CD14-positive monocyte (primary cell): ENCODE measurements around the gene MST1R. TPM values are rescaled to one million over a fixed set of nuclear protein-coding genes. Genes with fewer than 3 reads are reported as not detected.

Source experiments
- DNase-seq, 3 donors: peaks; one replicate each; pipeline ENCODE4 v3.0.0-alpha.2; 2011 to 2022
- H2AFZ ChIP-seq: 2 replicates; pipeline ENCODE4 v1.6.0; 2012; ENCODE audit warnings: mild to moderate bottlenecking, low read depth, low read length, inconsistent platforms; ENCODE audit not compliant: insufficient read depth, poor library complexity, severe bottlenecking
- H3K27ac ChIP-seq, 2 donors: 1 replicate in 1 of 2; 2 replicates in 1 of 2; pipeline ENCODE4 v1.5.1; 2012 to 2013; ENCODE audit warnings: low read length in 2 of 2, control low read depth in 1 of 2, inconsistent platforms in 1 of 2, low read depth in 1 of 2, mild to moderate bottlenecking in 1 of 2
- H3K27me3 ChIP-seq, 2 donors: one replicate each; pipeline versions ENCODE4 v1.6.0 to v1.6.1; 2011 to 2013; ENCODE audit warnings: low read length in 2 of 2; ENCODE audit not compliant: control insufficient read depth in 2 of 2, insufficient read depth in 2 of 2
- H3K36me3 ChIP-seq, 2 donors: replicated peaks in 1 of 2; 1 replicate in 1 of 2; 2 replicates in 1 of 2; pipeline versions ENCODE4 v1.5.1 to v1.6.1; 2012 to 2013; ENCODE audit warnings: low read length in 2 of 2, control low read depth in 1 of 2, inconsistent platforms in 1 of 2, mild to moderate bottlenecking in 1 of 2; ENCODE audit not compliant: insufficient read depth in 2 of 2, control insufficient read depth in 1 of 2
- H3K4me1 ChIP-seq, 2 donors: 1 replicate in 1 of 2; 2 replicates in 1 of 2; pipeline versions ENCODE4 v1.5.1 to v1.6.1; 2012 to 2013; ENCODE audit warnings: low read length in 2 of 2, control low read depth in 1 of 2, inconsistent platforms in 1 of 2, mild to moderate bottlenecking in 1 of 2, moderate library complexity in 1 of 2; ENCODE audit not compliant: insufficient read depth in 2 of 2, control insufficient read depth in 1 of 2
- H3K4me2 ChIP-seq: replicated peaks from 2 replicates; pipeline ENCODE3; 2012; ENCODE audit warnings: low read length, moderate library complexity, mild to moderate bottlenecking; ENCODE audit not compliant: poor library complexity, severe bottlenecking; ENCODE audit errors: extremely low read depth
- H3K4me3 ChIP-seq, 3 experiments: fragments of 200-600 bp in 1 of 3; sonication (generic) in 1 of 3; replicated peaks in 1 of 3; 1 replicate in 2 of 3; 2 replicates in 1 of 3; pipeline ENCODE4 v1.5.1; 2011 to 2013; ENCODE audit warnings: low read length in 3 of 3, mild to moderate bottlenecking in 3 of 3, control low read depth in 2 of 3, low read depth in 2 of 3, inconsistent platforms in 1 of 3, moderate library complexity in 1 of 3
- H3K79me2 ChIP-seq: 2 replicates; pipeline ENCODE4 v1.6.0; 2012; ENCODE audit warnings: mild to moderate bottlenecking, control low read depth, inconsistent platforms, low read length, moderate library complexity; ENCODE audit not compliant: insufficient read depth
- H3K9ac ChIP-seq: 2 replicates; pipeline ENCODE4 v1.6.0; 2017; ENCODE audit warnings: low read length, mild to moderate bottlenecking; ENCODE audit not compliant: insufficient read depth, poor library complexity, severe bottlenecking
- H3K9me3 ChIP-seq, 2 donors: replicated peaks in 1 of 2; 1 replicate in 1 of 2; 2 replicates in 1 of 2; pipeline versions ENCODE4 v1.5.1 to v1.6.1; 2012 to 2013; ENCODE audit warnings: low read length in 2 of 2, control low read depth in 1 of 2; ENCODE audit not compliant: control insufficient read depth in 1 of 2, insufficient read depth in 1 of 2
- H4K20me1 ChIP-seq: 2 replicates; pipeline ENCODE4 v1.6.0; 2012; ENCODE audit warnings: mild to moderate bottlenecking, low read length, control low read depth, moderate library complexity; ENCODE audit not compliant: insufficient read depth
- H3K27ac Mint-ChIP-seq, 7 donors: one replicate each; pipeline ENCODE4 v1.8.0; 2020; ENCODE audit warnings: mild to moderate bottlenecking in 7 of 7, mixed read lengths in 7 of 7, moderate library complexity in 6 of 7, inconsistent platforms in 2 of 7
- H3K27me3 Mint-ChIP-seq, 3 donors: one replicate each; pipeline ENCODE4 v1.8.0; 2021 to 2022; ENCODE audit warnings: low read depth in 3 of 3, mild to moderate bottlenecking in 3 of 3, mixed read lengths in 3 of 3, moderate library complexity in 3 of 3, inconsistent platforms in 1 of 3
- H3K36me3 Mint-ChIP-seq, 2 donors: one replicate each; pipeline ENCODE4 v1.8.0; 2020; ENCODE audit warnings: mixed read lengths in 2 of 2, inconsistent platforms in 1 of 2, mild to moderate bottlenecking in 1 of 2
- H3K4me1 Mint-ChIP-seq: one replicate; pipeline ENCODE4 v1.8.0; 2020; ENCODE audit warnings: mild to moderate bottlenecking, mixed read lengths
- H3K4me3 Mint-ChIP-seq, 2 donors: one replicate each; pipeline ENCODE4 v1.8.0; 2020; ENCODE audit warnings: mild to moderate bottlenecking in 2 of 2, mixed read lengths in 2 of 2, moderate library complexity in 1 of 2
- H3K9me3 Mint-ChIP-seq, 7 donors: one replicate each; pipeline ENCODE4 v1.8.0; 2020 to 2022; ENCODE audit warnings: mixed read lengths in 7 of 7, mild to moderate bottlenecking in 6 of 7, moderate library complexity in 6 of 7, inconsistent platforms in 2 of 7
- CTCF ChIP-seq: fragments of 200-600 bp; IDR thresholded peaks from one replicate; pipeline ENCODE4 v1.8.0; 2022; ENCODE audit warnings: antibody characterized with exemption, mild to moderate bottlenecking
- WGBS: methylation state at CpG from one replicate; pipeline ENCODE4 v1.1.5; 2013; ENCODE audit warnings: missing lambda C conversion rate; ENCODE audit not compliant: insufficient coverage; 5-methylcytosine and 5-hydroxymethylcytosine counted together
- intact Hi-C, 2 donors: fragments of 100-400 bp; cut with micrococcal nuclease; formaldehyde crosslinking; loops; one replicate each; pipeline versions ENCODE4 v1.15.0 to v1.15.1; 2023
- polyA plus RNA-seq, 3 donors: library from polyadenylated mRNA; depleted of rRNA in 1 of 3; unstranded in 2 of 3; stranded (reverse) in 1 of 3; fragments of 300-500 nt in 2 of 3; fragments of >200 nt in 1 of 3; fragmentation: Illumina TruSeq in 2 of 3; gene quantifications; 1 replicate in 2 of 3; 2 replicates in 1 of 3; pipeline ENCODE4 v1.2.3, GENCODE V29; 2012 to 2021

The MST1R gene
- polyA plus RNA-seq, 3 donors: 0.25 TPM; not detected in 2

DNA sequence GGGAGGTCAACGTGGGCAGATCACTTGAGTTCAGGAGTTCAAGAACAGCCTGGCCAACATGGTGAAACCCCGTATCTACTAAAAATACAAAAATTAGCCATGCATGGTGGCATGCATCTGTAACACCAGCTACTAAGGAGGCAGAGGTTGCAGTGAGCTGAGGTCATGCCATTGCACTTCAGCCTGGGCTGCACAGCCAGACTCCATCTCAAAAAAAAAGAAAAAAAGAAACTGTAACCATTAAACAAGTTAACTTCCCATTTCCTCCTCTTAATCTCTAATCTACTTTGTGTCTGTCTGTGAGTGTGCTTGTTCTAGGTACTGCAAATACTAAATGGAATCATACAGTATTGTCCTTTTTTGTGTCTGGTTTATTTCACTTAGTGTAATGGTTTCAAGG, 39.0 kb upstream of the MST1R start:
- Histone ChIP-seq H2AFZ (no peak overlapping the region), H3K9ac (no peak overlapping the region), H4K20me1 (peaks cover 73% of the 10 kb centered on the region), H3K4me3 (no peak overlapping the region), H3K4me1 (peaks cover 25 to 35% of the 10 kb centered on the region in 2 donors), H3K36me3 (peaks cover 2 to 13% of the 10 kb centered on the region in 2 donors), H3K79me2 (peaks cover 74% of the 10 kb centered on the region), H3K4me2 (no peak overlapping the region), H3K27ac (peak overlapping the region in 1 of 2 donors; percentile 26), H3K27me3 (no peaks in the 10 kb centered on the region), H3K9me3 (no peaks in the 10 kb centered on the region)
- Mint-ChIP-seq H3K9me3 (peaks cover 0 to 2% (median 0%) of the 10 kb centered on the region in 7 donors), H3K36me3 (peaks cover 6 to 33% of the 10 kb centered on the region in 2 donors), H3K4me3 (no peak overlapping the region), H3K4me1 (peaks cover 28% of the 10 kb centered on the region), H3K27ac (peak overlapping the region in 2 of 7 donors; percentile 48 to 79), H3K27me3 (no peaks in the 10 kb centered on the region)
- intact Hi-C loops: loop anchor here in 1 of 2 donors (10.0 kb wide), 1 partner anchor 228 kb away; the partner anchor contains the start of gene AMIGO3
- TF ChIP-seq CTCF: no peak
- DNase-seq: no peak
- 86% methylated on average over 2 of the region's 2 CpGs for WGBS

- H3K36me3 ChIP-seq: peaks cover 2 to 13% of the 10 kb centered on the region in 2 donors
- peaks cover 4 to 22% of the 10 kb centered on the region in 2 donors for H3K36me3 Mint-ChIP-seq
- H3K4me3 ChIP-seq: peak overlapping the region; percentile 77 to 98 (median 92)
- peak overlapping the region; percentile 95 for H3K4me3 Mint-ChIP-seq
- TF ChIP-seq CTCF: no peak
- peaks cover 40 to 50% of the 10 kb centered on the region in 2 donors for H3K4me1 ChIP-seq
- H3K27me3 Mint-ChIP-seq: no peaks in the 10 kb centered on the region
- no peaks in the 10 kb centered on the region for H3K9me3 ChIP-seq
- peak overlapping the region; percentile 93 to 98 (median 96) for H3K27ac Mint-ChIP-seq
- H3K4me2 ChIP-seq: peak overlapping the region; percentile 99
- peak overlapping the region; percentile 92 for H2AFZ ChIP-seq
- peak overlapping the region; percentile 84 for H3K9ac ChIP-seq
- DNase-seq: no peak
- no peaks in the 10 kb centered on the region for H3K27me3 ChIP-seq
- peaks cover 46% of the 10 kb centered on the region for H3K4me1 Mint-ChIP-seq
- 0% methylated on average over 16 of the region's 23 CpGs for WGBS
- intact Hi-C loops: loop anchor here (1.0 to 10.0 kb wide), 2 partner anchors 11 to 226 kb away; partner anchors contain the start of genes AMIGO3 (in 1 of the 2) and MON1A (in 1 of the 2)
- peaks cover 55% of the 10 kb centered on the region for H3K79me2 ChIP-seq
- H4K20me1 ChIP-seq: peaks cover 54% of the 10 kb centered on the region
- peaks cover 0 to 2% (median 0%) of the 10 kb centered on the region in 7 donors for H3K9me3 Mint-ChIP-seq
- H3K27ac ChIP-seq: peak overlapping the region; percentile 89 to 98
Measured at GRCh38 chr3:49940667-49941249, 37.1 kb upstream of the MST1R start.
